DOHH2 (cell line): ENCODE data around the gene LIMK2.

Source experiments
- H3F3A ChIP-seq: fragments of 200-600 bp; sonication (generic), shearing (Covaris generic); 2 replicates; pipeline ENCODE4 v1.6.0; 2016; ENCODE audit warnings: antibody characterized with exemption, mild to moderate bottlenecking; ENCODE audit not compliant: control insufficient read depth, insufficient read depth
- H3K27ac ChIP-seq: fragments of 200-600 bp; sonication (generic); 2 replicates; pipeline ENCODE4 v1.5.1; 2014; ENCODE audit warnings: low read depth, mild to moderate bottlenecking, low read length, moderate library complexity
- H3K27me3 ChIP-seq: fragments of 200-600 bp; sonication (generic); 2 replicates; pipeline ENCODE4 v1.6.1; 2014; ENCODE audit warnings: mild to moderate bottlenecking, low read length, mixed read lengths; ENCODE audit not compliant: control insufficient read depth
- H3K36me3 ChIP-seq: fragments of 200-600 bp; sonication (generic); 2 replicates; pipeline ENCODE4 v1.6.1; 2014; ENCODE audit warnings: mild to moderate bottlenecking, low read length, moderate library complexity, mixed read lengths; ENCODE audit not compliant: control insufficient read depth
- H3K4me1 ChIP-seq: fragments of 200-600 bp; sonication (generic); 2 replicates; pipeline ENCODE4 v1.6.1; 2014; ENCODE audit warnings: mild to moderate bottlenecking, low read length, mixed read lengths; ENCODE audit not compliant: control insufficient read depth
- H3K4me2 ChIP-seq: fragments of 200-600 bp; sonication (generic); 2 replicates; pipeline ENCODE4 v1.6.0; 2014; ENCODE audit warnings: mild to moderate bottlenecking, low read length, moderate library complexity
- H3K4me3 ChIP-seq: fragments of 200-600 bp; sonication (generic); 2 replicates; pipeline ENCODE4 v1.5.1; 2014; ENCODE audit warnings: mild to moderate bottlenecking, low read length, mixed read lengths
- H3K79me2 ChIP-seq: fragments of 200-600 bp; sonication (generic); 2 replicates; pipeline ENCODE4 v1.6.1; 2014; ENCODE audit warnings: mild to moderate bottlenecking, low read length, mixed read lengths; ENCODE audit not compliant: control insufficient read depth
- H3K9me2 ChIP-seq: fragments of 200-600 bp; sonication (generic); replicated peaks from 2 replicates; pipeline ENCODE4 v1.6.1; 2014; ENCODE audit warnings: mild to moderate bottlenecking, low read length, mixed read lengths; ENCODE audit not compliant: control insufficient read depth
- H3K9me3 ChIP-seq: fragments of 200-600 bp; sonication (generic); 2 replicates; pipeline ENCODE4 v1.6.1; 2014; ENCODE audit warnings: antibody characterized with exemption, low read length, mixed read lengths; ENCODE audit not compliant: control insufficient read depth, insufficient read depth
- H4K20me1 ChIP-seq: fragments of 200-600 bp; sonication (generic); 2 replicates; pipeline ENCODE4 v1.6.0; 2014; ENCODE audit warnings: low read depth, mild to moderate bottlenecking, antibody characterized with exemption, low read length, moderate library complexity; ENCODE audit not compliant: control insufficient read depth, insufficient read depth
- CTCF ChIP-seq: fragments of 200-600 bp; sonication (generic); IDR thresholded peaks from one replicate; pipeline ENCODE4 v1.5.1; 2014; ENCODE audit warnings: antibody characterized with exemption, mild to moderate bottlenecking, low read depth, low read length; ENCODE audit not compliant: poor library complexity, severe bottlenecking
- EZH2phosphoT487 ChIP-seq: fragments of 200-600 bp; sonication (generic); IDR thresholded peaks from 2 replicates; pipeline ENCODE4 v1.6.1; 2017; ENCODE audit warnings: borderline replicate concordance, mild to moderate bottlenecking, antibody characterized with exemption, low read length, moderate library complexity, mixed read lengths

LIMK2 gene

GRCh38 chr22:31173386-31174145 is 38.5 kb upstream of the LIMK2 start:
- Histone ChIP-seq H3K36me3 (no peaks in the 10 kb centered on the region), H3F3A (no peaks in the 10 kb centered on the region), H3K27ac (no peak overlapping the region), H4K20me1 (no peaks in the 10 kb centered on the region), H3K4me2 (no peak overlapping the region), H3K9me2 (no peaks in the 10 kb centered on the region), H3K4me3 (no peak overlapping the region), H3K9me3 (no peaks in the 10 kb centered on the region), H3K27me3 (no peaks in the 10 kb centered on the region), H3K79me2 (peaks cover 20% of the 10 kb centered on the region), H3K4me1 (peaks cover 12% of the 10 kb centered on the region; the same call in 1 of the 2 replicates)
- TF ChIP-seq EZH2phosphoT487 (no peak), CTCF (no peak)

GRCh38 chr22:31176923-31177322 is 35.2 kb upstream of the LIMK2 start:
- no peaks in the 10 kb centered on the region for H4K20me1 ChIP-seq
- no peak overlapping the region for H3K4me2 ChIP-seq
- no peak overlapping the region for H3K4me3 ChIP-seq
- H3K4me1 ChIP-seq = 0 out of 2 replicates have a peak, but pooled peaks cover 3% of the 10 kb centered on the region
- H3K36me3 ChIP-seq = peaks cover 2% of the 10 kb centered on the region; the same call in 1 of the 2 replicates
- peaks cover 15% of the 10 kb centered on the region for H3K79me2 ChIP-seq
- no peaks in the 10 kb centered on the region for H3K9me3 ChIP-seq
- H3K9me2 ChIP-seq = no peaks in the 10 kb centered on the region
- TF ChIP-seq CTCF (no peak), EZH2phosphoT487 (no peak)
- H3K27ac ChIP-seq = no peak overlapping the region
- no peaks in the 10 kb centered on the region for H3F3A ChIP-seq
- no peaks in the 10 kb centered on the region for H3K27me3 ChIP-seq

- H4K20me1 ChIP-seq = no peaks in the 10 kb centered on the region
- H3K27ac ChIP-seq = no peak overlapping the region
- TF ChIP-seq EZH2phosphoT487 = no peak
- TF ChIP-seq CTCF = no peak
- H3K79me2 ChIP-seq = peaks cover 15% of the 10 kb centered on the region
- H3K9me2 ChIP-seq = no peaks in the 10 kb centered on the region
- H3F3A ChIP-seq = no peaks in the 10 kb centered on the region
- no peaks in the 10 kb centered on the region for H3K9me3 ChIP-seq
- H3K27me3 ChIP-seq = no peaks in the 10 kb centered on the region
- 0 out of 2 replicates have a peak, but pooled peaks cover 3% of the 10 kb centered on the region for H3K4me1 ChIP-seq
- H3K4me2 ChIP-seq = no peak overlapping the region
- H3K36me3 ChIP-seq = peaks cover 2% of the 10 kb centered on the region; the same call in 1 of the 2 replicates
- no peak overlapping the region for H3K4me3 ChIP-seq
These were observed 34.5 kb upstream of the LIMK2 start for GRCh38 chr22:31177420-31178162.
